Activated CD8-positive, alpha-beta memory T cell treated with anti-CD3 and anti-CD28 coated beads for 36 hours (primary cell): ENCODE data around the gene WFDC5. TPM values are rescaled to one million over a fixed set of nuclear protein-coding genes. Genes with fewer than 3 reads are reported as not detected.

ENCODE experiments used
- CTCF ChIA-PET: fragments of 350-600 bp; sonication (Branson Sonifier 250); formaldehyde crosslinking; loops from one replicate; lab custom pipeline; 2021; ENCODE audit warnings: antibody characterized with exemption; lab: Charles Lee
- POLR2A ChIA-PET: fragments of 350-600 bp; sonication (Branson Sonifier 250); formaldehyde crosslinking; loops from one replicate; lab custom pipeline; 2021; ENCODE audit warnings: antibody characterized with exemption; lab: Charles Lee
- total RNA-seq, 2 experiments: library from RNA; stranded (reverse); gene quantifications; one replicate each; pipeline ENCODE4 v1.2.3, GENCODE V29; 2021

WFDC5 gene
- total RNA-seq, 2 experiments from 2014 or later = not detected

GRCh38 chr20:45097485-45098102, 17.4 kb downstream of the WFDC5 start:
- ChIA-PET CTCF (interaction anchor here (0.6 to 5.8 kb wide), 13 partner anchors 9 to 674 kb away, joined by 3 to 47 read pairs (median 6); no protein-coding TSS in a partner anchor), POLR2A (interaction anchor here (1.3 kb wide), 1 partner anchor 14 kb away, joined by 4 read pairs; no protein-coding TSS in a partner anchor)

GRCh38 chr20:45096781-45097180, 18.2 kb downstream of the WFDC5 start:
- POLR2A ChIA-PET = no interaction called here
- CTCF ChIA-PET = interaction anchor here (0.9 to 5.8 kb wide), 21 partner anchors 7 to 675 kb away, joined by 3 to 47 read pairs (median 6); no protein-coding TSS in a partner anchor

GRCh38 chr20:45095805-45096238, 19.2 kb downstream of the WFDC5 start:
- CTCF ChIA-PET = interaction anchor here (0.6 to 5.8 kb wide), 32 partner anchors 8 to 676 kb away, joined by 3 to 47 read pairs (median 4); no protein-coding TSS in a partner anchor
- POLR2A ChIA-PET = interaction anchor here (0.5 kb wide), 1 partner anchor 83 kb away, joined by 3 read pairs; no protein-coding TSS in a partner anchor

GRCh38 chr20:45094864-45095574, 20.0 kb downstream of the WFDC5 start:
- ChIA-PET CTCF (interaction anchor here (0.8 to 5.8 kb wide), 27 partner anchors 8 to 198 kb away, joined by 3 to 47 read pairs (median 5); no protein-coding TSS in a partner anchor), POLR2A (interaction anchor here (0.5 kb wide), 1 partner anchor 82 kb away, joined by 3 read pairs; no protein-coding TSS in a partner anchor)

GRCh38 chr20:45094201-45094600, 20.8 kb downstream of the WFDC5 start:
- CTCF ChIA-PET = interaction anchor here (0.7 to 1.1 kb wide), 4 partner anchors 40 to 163 kb away, joined by 3 to 5 read pairs (median 3); no protein-coding TSS in a partner anchor
- POLR2A ChIA-PET = no interaction called here

GRCh38 chr20:45092898-45093297, 22.1 kb downstream of the WFDC5 start:
- POLR2A ChIA-PET = no interaction called here
- CTCF ChIA-PET = interaction anchor here (0.8 to 1.7 kb wide), 2 partner anchors 21 to 23 kb away, joined by 3 to 4 read pairs; no protein-coding TSS in a partner anchor

- POLR2A ChIA-PET = no interaction called here
- CTCF ChIA-PET = no interaction called here
Observed at GRCh38 chr20:45091366-45091765, 23.6 kb downstream of the WFDC5 start.

- POLR2A ChIA-PET = no interaction called here
- CTCF ChIA-PET = no interaction called here
Observed at GRCh38 chr20:45090481-45090880, 24.5 kb downstream of the WFDC5 start.

GRCh38 chr20:45088247-45088646, 26.7 kb downstream of the WFDC5 start:
- POLR2A ChIA-PET = no interaction called here
- CTCF ChIA-PET = no interaction called here

GRCh38 chr20:45087814-45088213, 27.2 kb downstream of the WFDC5 start:
- CTCF ChIA-PET = interaction anchor here (1.6 kb wide), 1 partner anchor 8 kb away, joined by 6 read pairs; no protein-coding TSS in a partner anchor
- POLR2A ChIA-PET = no interaction called here

- CTCF ChIA-PET = interaction anchor here (0.9 to 1.6 kb wide), 2 partner anchors 8 to 10 kb away, joined by 4 to 6 read pairs; no protein-coding TSS in a partner anchor
- POLR2A ChIA-PET = no interaction called here
Observed at GRCh38 chr20:45087097-45087790, 27.7 kb downstream of the WFDC5 start.

- ChIA-PET CTCF (interaction anchor here (1.3 to 1.6 kb wide), 2 partner anchors 10 to 42 kb away, joined by 4 to 6 read pairs; no protein-coding TSS in a partner anchor), POLR2A (no interaction called here)
Observed at GRCh38 chr20:45085867-45086266, 29.1 kb downstream of the WFDC5 start.

GRCh38 chr20:45085289-45085688, 29.7 kb downstream of the WFDC5 start:
- POLR2A ChIA-PET = no interaction called here
- CTCF ChIA-PET = interaction anchor here (1.3 kb wide), 1 partner anchor 41 kb away, joined by 4 read pairs; no protein-coding TSS in a partner anchor

- ChIA-PET CTCF (interaction anchor here (1.2 to 2.0 kb wide), 2 partner anchors 13 to 39 kb away, joined by 3 to 11 read pairs; no protein-coding TSS in a partner anchor), POLR2A (interaction anchor here (1.1 kb wide), 1 partner anchor 15 kb away, joined by 4 read pairs; no protein-coding TSS in a partner anchor)
Observed at GRCh38 chr20:45083127-45083526, 31.8 kb downstream of the WFDC5 start.

GRCh38 chr20:45082468-45082867, 32.5 kb downstream of the WFDC5 start:
- POLR2A ChIA-PET = no interaction called here
- CTCF ChIA-PET = interaction anchor here (1.2 to 2.0 kb wide), 2 partner anchors 14 to 38 kb away, joined by 3 to 11 read pairs; no protein-coding TSS in a partner anchor

- ChIA-PET POLR2A (no interaction called here), CTCF (interaction anchor here (1.0 kb wide), 1 partner anchor 15 kb away, joined by 3 read pairs; no protein-coding TSS in a partner anchor)
Observed at GRCh38 chr20:45080867-45081624, 33.9 kb downstream of the WFDC5 start.

GRCh38 chr20:45077559-45077958, 37.4 kb downstream of the WFDC5 start:
- POLR2A ChIA-PET = no interaction called here
- CTCF ChIA-PET = interaction anchor here (0.6 to 1.4 kb wide), 3 partner anchors 20 to 61 kb away, joined by 3 read pairs; no protein-coding TSS in a partner anchor

GRCh38 chr20:45073221-45073620, 41.8 kb downstream of the WFDC5 start:
- ChIA-PET POLR2A (no interaction called here), CTCF (interaction anchor here (1.9 kb wide), 1 partner anchor 20 kb away, joined by 4 read pairs; no protein-coding TSS in a partner anchor)
